ENCODE measurements around the gene RBMS3.

DNA sequence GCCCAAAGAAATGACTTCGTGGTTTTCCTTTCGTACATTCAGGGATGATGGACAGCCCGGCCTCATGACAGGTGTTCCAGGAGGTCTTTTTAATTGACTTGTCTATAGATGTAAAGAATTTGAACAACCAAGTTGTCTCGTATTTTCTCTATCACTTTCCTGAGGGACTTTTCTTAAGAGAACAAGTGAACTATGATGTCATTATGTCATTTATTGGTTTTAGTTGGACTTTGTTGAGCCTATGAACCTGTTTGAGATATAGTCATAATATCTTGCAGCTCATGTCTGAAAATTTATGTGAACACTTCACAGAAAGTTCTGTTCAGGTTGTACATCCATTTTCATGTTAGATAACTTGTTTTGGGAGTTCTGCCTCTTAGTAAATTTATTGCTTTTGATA, 89.2 kb downstream of the RBMS3 start:
- TF ChIP-seq, protein P1, sequence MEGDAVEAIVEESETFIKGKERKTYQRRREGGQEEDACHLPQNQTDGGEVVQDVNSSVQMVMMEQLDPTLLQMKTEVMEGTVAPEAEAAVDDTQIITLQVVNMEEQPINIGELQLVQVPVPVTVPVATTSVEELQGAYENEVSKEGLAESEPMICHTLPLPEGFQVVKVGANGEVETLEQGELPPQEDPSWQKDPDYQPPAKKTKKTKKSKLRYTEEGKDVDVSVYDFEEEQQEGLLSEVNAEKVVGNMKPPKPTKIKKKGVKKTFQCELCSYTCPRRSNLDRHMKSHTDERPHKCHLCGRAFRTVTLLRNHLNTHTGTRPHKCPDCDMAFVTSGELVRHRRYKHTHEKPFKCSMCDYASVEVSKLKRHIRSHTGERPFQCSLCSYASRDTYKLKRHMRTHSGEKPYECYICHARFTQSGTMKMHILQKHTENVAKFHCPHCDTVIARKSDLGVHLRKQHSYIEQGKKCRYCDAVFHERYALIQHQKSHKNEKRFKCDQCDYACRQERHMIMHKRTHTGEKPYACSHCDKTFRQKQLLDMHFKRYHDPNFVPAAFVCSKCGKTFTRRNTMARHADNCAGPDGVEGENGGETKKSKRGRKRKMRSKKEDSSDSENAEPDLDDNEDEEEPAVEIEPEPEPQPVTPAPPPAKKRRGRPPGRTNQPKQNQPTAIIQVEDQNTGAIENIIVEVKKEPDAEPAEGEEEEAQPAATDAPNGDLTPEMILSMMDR (IDR thresholded peaks at IDR 0.05) = no peak
- TF ChIP-seq POLR2A (IDR thresholded peaks at IDR 0.05) = no peak
